ENCODE data around the gene LAMA3. TPM values are rescaled to one million over a fixed set of nuclear protein-coding genes. Genes with fewer than 3 reads are reported as not detected.

LAMA3 gene
- total RNA-seq, 2 donors from 2014 or later, result 0.58 to 1.3 TPM

DNA sequence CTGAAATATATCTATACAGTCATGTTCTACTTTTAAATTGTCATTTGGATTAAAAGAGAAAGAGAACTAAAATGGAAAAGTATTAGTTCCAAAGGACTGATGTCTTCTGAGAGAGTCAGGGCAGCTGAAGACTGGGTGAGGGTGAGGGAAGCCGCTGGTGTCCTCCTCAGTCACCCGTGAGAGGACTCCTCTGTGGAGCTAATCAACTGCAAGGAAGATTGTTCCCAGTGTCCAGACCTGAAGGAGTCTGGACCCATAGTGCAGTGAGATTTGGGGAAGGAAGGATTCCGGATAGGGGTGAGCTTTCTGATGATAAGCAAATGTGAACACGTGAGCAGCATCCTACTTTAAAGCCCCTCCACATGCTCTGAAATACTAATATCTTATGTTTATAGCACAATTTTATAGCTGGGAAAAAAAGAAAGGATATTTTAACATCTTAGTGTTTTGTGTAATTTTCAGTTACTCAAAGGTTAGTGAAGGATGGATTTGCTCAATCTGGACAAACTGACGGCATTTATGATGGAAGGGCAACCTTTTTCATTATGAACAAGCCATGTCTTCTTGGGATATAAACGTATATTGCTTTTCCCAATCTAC is 190.8 kb downstream of the LAMA3 start:
- Histone ChIP-seq H3K9ac (ENCODE audit: extremely low read depth, low read length, poor library complexity, severe bottlenecking) (no peak overlapping the region), H3K27ac (ENCODE audit: low read depth, low read length) (no peak overlapping the region), H3K9me3 (ENCODE audit: control insufficient read depth, low read length) (no peaks in the 10 kb centered on the region), H3K4me1 (ENCODE audit: control insufficient read depth, insufficient read depth, low read length) (no peaks in the 10 kb centered on the region), H3K27me3 (ENCODE audit: control insufficient read depth, insufficient read depth, low read length, poor library complexity, severe bottlenecking) (no peaks in the 10 kb centered on the region), H3K36me3 (ENCODE audit: control insufficient read depth, insufficient read depth, low read length) (no peaks in the 10 kb centered on the region), H3K4me3 (ENCODE audit: low read length) (no peak overlapping the region)
- no peak overlapping the region for H3K4me3 Mint-ChIP-seq
- no peak overlapping the region for H3K27ac Mint-ChIP-seq
- H3K9me3 Mint-ChIP-seq, result no peaks in the 10 kb centered on the region
- 93 to 96% methylated on average over 4 to 5 of the region's 6 CpGs for WGBS, 2 experiments (ENCODE audit: insufficient coverage in 1 of 2, insufficient read length in 1 of 2)
- TF ChIP-seq, protein P1, sequence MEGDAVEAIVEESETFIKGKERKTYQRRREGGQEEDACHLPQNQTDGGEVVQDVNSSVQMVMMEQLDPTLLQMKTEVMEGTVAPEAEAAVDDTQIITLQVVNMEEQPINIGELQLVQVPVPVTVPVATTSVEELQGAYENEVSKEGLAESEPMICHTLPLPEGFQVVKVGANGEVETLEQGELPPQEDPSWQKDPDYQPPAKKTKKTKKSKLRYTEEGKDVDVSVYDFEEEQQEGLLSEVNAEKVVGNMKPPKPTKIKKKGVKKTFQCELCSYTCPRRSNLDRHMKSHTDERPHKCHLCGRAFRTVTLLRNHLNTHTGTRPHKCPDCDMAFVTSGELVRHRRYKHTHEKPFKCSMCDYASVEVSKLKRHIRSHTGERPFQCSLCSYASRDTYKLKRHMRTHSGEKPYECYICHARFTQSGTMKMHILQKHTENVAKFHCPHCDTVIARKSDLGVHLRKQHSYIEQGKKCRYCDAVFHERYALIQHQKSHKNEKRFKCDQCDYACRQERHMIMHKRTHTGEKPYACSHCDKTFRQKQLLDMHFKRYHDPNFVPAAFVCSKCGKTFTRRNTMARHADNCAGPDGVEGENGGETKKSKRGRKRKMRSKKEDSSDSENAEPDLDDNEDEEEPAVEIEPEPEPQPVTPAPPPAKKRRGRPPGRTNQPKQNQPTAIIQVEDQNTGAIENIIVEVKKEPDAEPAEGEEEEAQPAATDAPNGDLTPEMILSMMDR (conservative IDR thresholded peaks at IDR 0.05), result no peak
- H3K36me3 Mint-ChIP-seq (ENCODE audit: low read depth), result no peaks in the 10 kb centered on the region
- peaks cover 9% of the 10 kb centered on the region for H3K4me1 Mint-ChIP-seq
- no peaks in the 10 kb centered on the region for H3K27me3 Mint-ChIP-seq (ENCODE audit: insufficient read depth)
- no peak for DNase-seq

DNA sequence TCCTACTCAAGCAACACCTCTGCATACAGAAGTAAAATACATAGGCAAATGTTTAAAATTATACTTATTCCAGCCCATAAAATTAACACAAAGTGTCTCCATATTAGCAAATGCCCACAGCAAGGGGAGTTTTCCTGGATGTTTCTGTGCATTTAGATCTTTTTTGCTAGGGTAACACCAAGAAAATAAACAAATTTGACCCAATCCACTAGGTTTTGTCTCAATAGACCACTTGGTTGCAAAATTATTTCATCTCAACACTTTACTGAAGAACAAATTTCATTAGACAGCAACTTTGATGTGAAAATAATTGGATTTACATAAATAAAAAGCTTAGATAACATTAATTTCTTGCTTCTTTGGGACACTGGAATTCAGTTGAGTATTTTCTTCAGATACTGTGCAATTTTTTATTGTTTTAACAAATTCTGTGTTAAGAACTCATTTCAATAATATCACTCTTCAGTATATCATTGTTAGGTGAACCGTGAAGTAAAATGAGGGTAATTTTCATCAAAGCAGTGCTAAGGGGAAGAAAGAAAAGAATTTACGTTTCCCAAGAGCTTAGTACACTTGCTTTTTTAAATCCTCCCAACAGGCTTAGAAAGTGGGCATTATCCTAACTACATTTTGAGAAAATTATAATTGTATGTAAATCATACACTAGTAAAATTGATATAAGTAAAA is 191.8 kb downstream of the LAMA3 start:
- Histone ChIP-seq H3K4me1 (ENCODE audit: control insufficient read depth, insufficient read depth, low read length) (no peaks in the 10 kb centered on the region), H3K9ac (ENCODE audit: extremely low read depth, low read length, poor library complexity, severe bottlenecking) (no peak overlapping the region), H3K9me3 (ENCODE audit: control insufficient read depth, low read length) (no peaks in the 10 kb centered on the region), H3K27me3 (ENCODE audit: control insufficient read depth, insufficient read depth, low read length, poor library complexity, severe bottlenecking) (no peaks in the 10 kb centered on the region), H3K4me3 (ENCODE audit: low read length) (no peak overlapping the region), H3K36me3 (ENCODE audit: control insufficient read depth, insufficient read depth, low read length) (no peaks in the 10 kb centered on the region), H3K27ac (ENCODE audit: low read depth, low read length) (no peak overlapping the region)
- H3K36me3 Mint-ChIP-seq (ENCODE audit: low read depth), result no peaks in the 10 kb centered on the region
- 100% methylated on average over 1 of the region's 2 CpGs; no CpG with 5 or more reads in 1 of the 2 experiments for whole genome bisulfite sequencing, 2 experiments (ENCODE audit: insufficient coverage in 1 of 2, insufficient read length in 1 of 2)
- TF ChIP-seq, protein P1 (conservative IDR thresholded peaks at IDR 0.05), result no peak
- no peak for DNase-seq
- H3K4me3 Mint-ChIP-seq, result no peak overlapping the region
- peaks cover 12% of the 10 kb centered on the region for H3K4me1 Mint-ChIP-seq
- no peaks in the 10 kb centered on the region for H3K27me3 Mint-ChIP-seq (ENCODE audit: insufficient read depth)
- H3K9me3 Mint-ChIP-seq, result no peaks in the 10 kb centered on the region
- H3K27ac Mint-ChIP-seq, result no peak overlapping the region

DNA sequence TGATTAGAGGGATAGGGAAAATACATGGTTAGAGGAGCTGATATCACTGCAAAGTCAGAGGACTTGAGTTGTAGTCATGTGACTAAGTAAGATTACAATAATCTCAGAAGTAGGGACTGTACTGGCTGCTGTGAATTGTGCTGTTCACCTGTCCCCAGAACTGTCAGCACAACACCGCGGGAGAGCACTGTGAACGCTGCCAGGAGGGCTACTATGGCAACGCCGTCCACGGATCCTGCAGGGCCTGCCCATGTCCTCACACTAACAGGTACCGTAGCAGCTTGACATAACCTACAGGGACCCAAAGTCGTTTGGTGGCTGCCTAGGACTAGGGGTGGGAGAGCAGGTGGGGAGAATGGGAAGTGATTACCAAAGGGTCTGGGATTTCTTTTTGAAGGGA is 192.5 kb downstream of the LAMA3 start:
- H3K36me3 ChIP-seq (ENCODE audit: control insufficient read depth, insufficient read depth, low read length), result no peaks in the 10 kb centered on the region
- H3K9me3 Mint-ChIP-seq, result no peaks in the 10 kb centered on the region
- no peaks in the 10 kb centered on the region for H3K27me3 Mint-ChIP-seq (ENCODE audit: insufficient read depth)
- no peak overlapping the region for H3K9ac ChIP-seq (ENCODE audit: extremely low read depth, low read length, poor library complexity, severe bottlenecking)
- no peak overlapping the region for H3K27ac Mint-ChIP-seq
- no peak overlapping the region for H3K4me3 Mint-ChIP-seq
- no peaks in the 10 kb centered on the region for H3K27me3 ChIP-seq (ENCODE audit: control insufficient read depth, insufficient read depth, low read length, poor library complexity, severe bottlenecking)
- H3K9me3 ChIP-seq (ENCODE audit: control insufficient read depth, low read length), result no peaks in the 10 kb centered on the region
- no peak overlapping the region for H3K4me3 ChIP-seq (ENCODE audit: low read length)
- no peak overlapping the region for H3K27ac ChIP-seq (ENCODE audit: low read depth, low read length)
- no peak for DNase-seq
- H3K36me3 Mint-ChIP-seq (ENCODE audit: low read depth), result no peaks in the 10 kb centered on the region
- TF ChIP-seq, protein P1 (conservative IDR thresholded peaks at IDR 0.05), result no peak
- H3K4me1 Mint-ChIP-seq, result peaks cover 12% of the 10 kb centered on the region
- H3K4me1 ChIP-seq (ENCODE audit: control insufficient read depth, insufficient read depth, low read length), result no peaks in the 10 kb centered on the region
- 90 to 92% methylated on average over 5 to 8 of the region's 8 CpGs for WGBS, 2 experiments (ENCODE audit: insufficient coverage in 1 of 2, insufficient read length in 1 of 2)

Measured in endodermal cell (in vitro differentiated cells).